OCI-M2 (cell line): ENCODE measurements around the gene HMGB3.
"Not testable (repeated sequence)": the region's sequence is repeated elsewhere in the genome, so short reads cannot be mapped to it uniquely, and the experiment has no call there.

ENCODE experiments used
- DNase-seq: peaks from one replicate; lab custom pipeline; 2025; ENCODE audit not compliant: unreplicated experiment; lab: John Stamatoyannopoulos, UW

The HMGB3 gene

GRCh38 chrX:150982788-150983520 lies at the start of gene HMGB3:
TSS of gene HMGB3 (plus strand) at chrX:150983335. CDS start at chrX:150985600, 2,265 bp downstream.
- DNase-seq, result peak; percentile 2

GRCh38 chrX:150933945-150934350 lies 49.2 kb upstream of the HMGB3 start:
- no peak for DNase-seq

- DNase-seq, result no peak
Observed at GRCh38 chrX:150934453-150934852, 48.7 kb upstream of the HMGB3 start.

GRCh38 chrX:150935467-150935866 lies 47.7 kb upstream of the HMGB3 start:
- no peak for DNase-seq

- DNase-seq, result no peak
Observed at GRCh38 chrX:150936556-150936955, 46.6 kb upstream of the HMGB3 start.

- no peak for DNase-seq
Observed at GRCh38 chrX:150940844-150941495, 42.2 kb upstream of the HMGB3 start.

- no peak for DNase-seq
Observed at GRCh38 chrX:150941580-150941979, 41.6 kb upstream of the HMGB3 start.

- DNase-seq, result no peak
Observed at GRCh38 chrX:150942942-150943594, 40.1 kb upstream of the HMGB3 start.

- no peak for DNase-seq
Observed at GRCh38 chrX:150944233-150944632, 38.9 kb upstream of the HMGB3 start.

GRCh38 chrX:150954951-150955350 lies 28.2 kb upstream of the HMGB3 start:
- no peak for DNase-seq

GRCh38 chrX:150955590-150955989 lies 27.5 kb upstream of the HMGB3 start:
- DNase-seq, result no peak

- no peak for DNase-seq
Observed at GRCh38 chrX:150958177-150958576, 25.0 kb upstream of the HMGB3 start.

GRCh38 chrX:150959557-150959956 lies 23.6 kb upstream of the HMGB3 start:
- no peak for DNase-seq

- no peak for DNase-seq
Observed at GRCh38 chrX:150961631-150962030, 21.5 kb upstream of the HMGB3 start.

GRCh38 chrX:150964416-150964815 lies 18.7 kb upstream of the HMGB3 start:
- not testable (repeated sequence) for DNase-seq

GRCh38 chrX:150966235-150966634 lies 16.9 kb upstream of the HMGB3 start:
- DNase-seq, result no peak

GRCh38 chrX:150966742-150967141 lies 16.4 kb upstream of the HMGB3 start:
- DNase-seq, result no peak

GRCh38 chrX:150967786-150968185 lies 15.3 kb upstream of the HMGB3 start:
- DNase-seq, result no peak

GRCh38 chrX:150968862-150969720 lies 14.0 kb upstream of the HMGB3 start:
- no peak for DNase-seq

- no peak for DNase-seq
Observed at GRCh38 chrX:150972450-150972849, 10.7 kb upstream of the HMGB3 start.
